CD4-positive, alpha-beta memory T cell (primary cell): Measurements from ENCODE around the gene PLXNA4. TPM values are rescaled to one million over a fixed set of nuclear protein-coding genes. Genes with fewer than 3 reads are reported as not detected.
"Not testable (repeated sequence)": the region's sequence is repeated elsewhere in the genome, so short reads cannot be mapped to it uniquely, and the experiment has no call there.

ENCODE experiments used
- CTCF ChIA-PET: fragments of 350-600 bp; sonication (Branson Sonifier 250); formaldehyde crosslinking; loops from one replicate; lab custom pipeline; 2021; ENCODE audit warnings: inconsistent platforms; ENCODE audit not compliant: partially characterized antibody; lab: Charles Lee
- POLR2A ChIA-PET: fragments of 350-600 bp; sonication (Branson Sonifier 250); formaldehyde crosslinking; loops from one replicate; lab custom pipeline; 2021; ENCODE audit not compliant: partially characterized antibody; lab: Charles Lee
- DNase-seq, 5 donors: peaks; one replicate each; pipeline versions ENCODE4 v3.0.0 to v3.0.0-alpha.2; 2020 to 2022; ENCODE audit warnings: mixed read lengths in 1 of 5
- H3K27ac ChIP-seq: one replicate; pipeline ENCODE4 v1.7.0; 2013; ENCODE audit warnings: low read depth, low read length
- H3K27me3 ChIP-seq: 2 replicates; pipeline ENCODE4 v1.7.0; 2013; ENCODE audit warnings: mild to moderate bottlenecking, low read length, moderate library complexity; ENCODE audit not compliant: insufficient read depth
- H3K36me3 ChIP-seq: 2 replicates; pipeline ENCODE4 v1.7.0; 2013; ENCODE audit warnings: mild to moderate bottlenecking, low read length, moderate library complexity; ENCODE audit not compliant: insufficient read depth
- H3K4me1 ChIP-seq: 2 replicates; pipeline ENCODE4 v1.7.0; 2013; ENCODE audit warnings: mild to moderate bottlenecking, low read length, moderate library complexity; ENCODE audit not compliant: insufficient read depth
- H3K4me3 ChIP-seq, 2 donors: one replicate each; pipeline ENCODE4 v1.7.0; 2013; ENCODE audit warnings: low read length in 2 of 2, mild to moderate bottlenecking in 1 of 2
- H3K9me3 ChIP-seq, 2 donors: one replicate each; pipeline ENCODE4 v1.7.0; 2013; ENCODE audit warnings: low read length in 2 of 2, control low read depth in 1 of 2; ENCODE audit not compliant: control insufficient read depth in 1 of 2
- H3K27ac Mint-ChIP-seq, 7 donors: one replicate each; pipeline ENCODE4 v1.8.0; 2020 to 2021; ENCODE audit warnings: mixed read lengths in 7 of 7, mild to moderate bottlenecking in 6 of 7, inconsistent platforms in 3 of 7, moderate library complexity in 3 of 7
- H3K27me3 Mint-ChIP-seq, 2 donors: one replicate each; pipeline ENCODE4 v1.8.0; 2020 to 2021; ENCODE audit warnings: mixed read lengths in 2 of 2
- H3K36me3 Mint-ChIP-seq, 2 donors: one replicate each; pipeline ENCODE4 v1.8.0; 2020 to 2021; ENCODE audit warnings: mixed read lengths in 2 of 2, inconsistent platforms in 1 of 2, mild to moderate bottlenecking in 1 of 2
- H3K4me1 Mint-ChIP-seq, 4 donors: one replicate each; pipeline ENCODE4 v1.8.0; 2020 to 2021; ENCODE audit warnings: mixed read lengths in 4 of 4, mild to moderate bottlenecking in 1 of 4
- H3K4me3 Mint-ChIP-seq, 8 donors: one replicate each; pipeline ENCODE4 v1.8.0; 2020 to 2021; ENCODE audit warnings: mixed read lengths in 8 of 8, mild to moderate bottlenecking in 7 of 8, moderate library complexity in 6 of 8, inconsistent platforms in 3 of 8
- H3K9me3 Mint-ChIP-seq, 8 donors: one replicate each; pipeline ENCODE4 v1.8.0; 2020 to 2021; ENCODE audit warnings: mixed read lengths in 8 of 8, mild to moderate bottlenecking in 5 of 8, inconsistent platforms in 3 of 8, moderate library complexity in 1 of 8
- intact Hi-C: fragments of 100-400 bp; cut with micrococcal nuclease; formaldehyde crosslinking; loops from one replicate; pipeline ENCODE4 v1.15.1; 2023
- polyA plus RNA-seq, 2 donors: library from polyadenylated mRNA; unstranded; fragments of 300-500 nt; fragmentation: Illumina TruSeq; gene quantifications; one replicate each; pipeline ENCODE4 v1.2.3, GENCODE V29; 2021
- total RNA-seq, 2 experiments: library from RNA; stranded (reverse); gene quantifications; one replicate each; pipeline ENCODE4 v1.2.3, GENCODE V29; 2021

The PLXNA4 gene
- total and polyA plus RNA-seq, 4 experiments from 2014 or later: 0.06 to 0.94 (median 0.58) TPM

DNA sequence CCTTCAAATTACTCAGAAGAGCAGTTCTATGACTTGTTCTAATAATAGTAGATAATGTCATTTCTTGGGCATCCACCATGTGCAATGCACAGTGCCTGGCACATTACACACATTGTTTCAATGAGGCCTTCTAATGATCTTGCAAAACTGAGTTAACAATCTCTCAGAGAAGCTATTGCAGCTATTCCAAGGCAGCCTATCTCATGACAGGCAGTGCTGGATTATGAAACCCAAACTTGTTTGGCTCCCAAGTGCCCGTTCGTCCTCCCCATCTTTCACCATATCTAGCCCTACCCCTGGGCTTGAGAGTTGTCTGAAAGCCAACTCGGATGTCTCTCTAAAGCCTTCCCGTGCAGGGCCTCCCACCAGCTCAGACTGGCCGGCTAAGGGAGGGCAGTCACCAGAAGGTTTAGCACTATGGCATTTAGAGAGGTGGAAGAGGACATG, 405.1 kb downstream of the PLXNA4 start:
- Histone ChIP-seq H3K36me3 (no peaks in the 10 kb centered on the region), H3K27me3 (no peaks in the 10 kb centered on the region), H3K4me1 (no peaks in the 10 kb centered on the region), H3K27ac (no peak overlapping the region), H3K4me3 (no peak overlapping the region), H3K9me3 (no peaks in the 10 kb centered on the region)
- ChIA-PET POLR2A (no interaction called here), CTCF (no interaction called here)
- no peak for DNase-seq
- peaks cover 0 to 4% of the 10 kb centered on the region in 2 donors for H3K27me3 Mint-ChIP-seq
- H3K36me3 Mint-ChIP-seq: no peaks in the 10 kb centered on the region
- no peaks in the 10 kb centered on the region for H3K9me3 Mint-ChIP-seq
- H3K27ac Mint-ChIP-seq: no peak overlapping the region
- intact Hi-C loops: no loop called here
- no peak overlapping the region for H3K4me3 Mint-ChIP-seq
- no peaks in the 10 kb centered on the region for H3K4me1 Mint-ChIP-seq

DNA sequence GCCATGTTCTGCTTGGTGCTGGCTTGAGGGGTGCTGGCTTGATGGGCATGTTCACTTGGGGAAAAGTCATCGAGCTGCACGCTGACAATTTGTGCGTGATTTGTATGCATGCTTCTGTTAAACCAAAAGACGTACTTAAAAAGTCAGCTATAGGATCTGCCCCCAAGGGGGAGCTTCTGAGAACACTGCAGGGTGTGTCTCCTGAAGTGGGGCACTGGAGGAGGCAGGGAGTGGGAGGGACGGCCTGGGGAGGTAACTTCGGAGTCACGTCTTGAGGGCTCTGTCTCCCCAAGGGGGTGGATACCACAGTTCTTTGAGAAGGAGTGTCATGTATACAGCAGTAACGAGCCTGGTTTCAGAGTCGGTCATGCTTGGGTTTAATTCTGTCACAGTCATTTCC, 406.5 kb downstream of the PLXNA4 start:
- H3K4me1 Mint-ChIP-seq: no peaks in the 10 kb centered on the region
- no peaks in the 10 kb centered on the region for H3K36me3 Mint-ChIP-seq
- Histone ChIP-seq H3K4me1 (no peaks in the 10 kb centered on the region), H3K9me3 (no peaks in the 10 kb centered on the region), H3K27me3 (no peaks in the 10 kb centered on the region), H3K4me3 (no peak overlapping the region), H3K27ac (no peak overlapping the region), H3K36me3 (no peaks in the 10 kb centered on the region)
- H3K4me3 Mint-ChIP-seq: no peak overlapping the region
- H3K27me3 Mint-ChIP-seq: peaks cover 0 to 2% of the 10 kb centered on the region in 2 donors
- CTCF ChIA-PET: no interaction called here
- H3K9me3 Mint-ChIP-seq: no peaks in the 10 kb centered on the region
- no peak for DNase-seq
- H3K27ac Mint-ChIP-seq: no peak overlapping the region
- POLR2A ChIA-PET: no interaction called here
- intact Hi-C loops: no loop called here

DNA sequence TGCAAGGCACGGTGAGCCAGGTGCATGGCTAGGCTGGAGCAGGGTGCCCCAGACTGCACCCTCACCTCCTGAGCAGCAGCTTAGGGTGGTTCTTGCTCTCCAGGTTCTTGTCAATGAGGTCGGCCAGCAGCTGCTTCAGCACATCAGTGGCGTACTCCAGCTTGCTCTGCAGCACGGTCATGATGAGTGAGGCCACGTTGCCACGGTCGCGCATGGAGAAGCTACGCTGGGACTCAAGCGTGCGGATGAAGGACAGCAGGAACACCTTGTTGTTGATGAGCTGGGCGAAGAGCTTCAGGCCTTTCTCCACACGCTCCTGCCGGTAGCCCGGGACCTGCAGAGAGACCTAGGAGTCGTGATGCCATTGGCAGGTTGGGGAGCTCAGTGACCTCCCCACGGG, 408.0 kb downstream of the PLXNA4 start:
- Histone ChIP-seq H3K4me1 (no peaks in the 10 kb centered on the region), H3K36me3 (no peaks in the 10 kb centered on the region), H3K9me3 (no peaks in the 10 kb centered on the region), H3K27me3 (no peaks in the 10 kb centered on the region), H3K4me3 (no peak overlapping the region), H3K27ac (no peak overlapping the region)
- H3K9me3 Mint-ChIP-seq: peaks cover 0 to 5% (median 0%) of the 10 kb centered on the region in 8 donors
- ChIA-PET POLR2A (no interaction called here), CTCF (no interaction called here)
- intact Hi-C loops: no loop called here
- H3K36me3 Mint-ChIP-seq: no peaks in the 10 kb centered on the region
- H3K27me3 Mint-ChIP-seq: peaks cover 0 to 2% of the 10 kb centered on the region in 2 donors
- H3K4me1 Mint-ChIP-seq: no peaks in the 10 kb centered on the region
- DNase-seq: no peak
- no peak overlapping the region for H3K4me3 Mint-ChIP-seq
- H3K27ac Mint-ChIP-seq: no peak overlapping the region

GRCh38 chr7:132165695-132166094, 410.6 kb downstream of the PLXNA4 start:
- H3K27me3 Mint-ChIP-seq, H3K9me3 Mint-ChIP-seq, intact Hi-C loops, H3K27me3 ChIP-seq, H3K4me3 ChIP-seq, H3K9me3 ChIP-seq, H3K4me1 ChIP-seq, H3K4me3 Mint-ChIP-seq, H3K27ac ChIP-seq, H3K36me3 ChIP-seq, DNase-seq, POLR2A ChIA-PET, CTCF ChIA-PET, H3K4me1 Mint-ChIP-seq, H3K27ac Mint-ChIP-seq, H3K36me3 Mint-ChIP-seq: not testable (repeated sequence)

- no peaks in the 10 kb centered on the region for H3K36me3 ChIP-seq
- POLR2A ChIA-PET: no interaction called here
- no peaks in the 10 kb centered on the region for H3K4me1 ChIP-seq
- H3K4me3 Mint-ChIP-seq: no peak overlapping the region
- no peaks in the 10 kb centered on the region for H3K9me3 ChIP-seq
- H3K36me3 Mint-ChIP-seq: no peaks in the 10 kb centered on the region
- H3K27ac Mint-ChIP-seq: no peak overlapping the region
- H3K27me3 ChIP-seq: no peaks in the 10 kb centered on the region
- H3K27me3 Mint-ChIP-seq: no peaks in the 10 kb centered on the region
- H3K4me1 Mint-ChIP-seq: no peaks in the 10 kb centered on the region
- intact Hi-C loops: no loop called here
- CTCF ChIA-PET: no interaction called here
- H3K27ac ChIP-seq: no peak overlapping the region
- peaks cover 0 to 12% (median 0%) of the 10 kb centered on the region in 8 donors for H3K9me3 Mint-ChIP-seq
- DNase-seq: no peak
- no peak overlapping the region for H3K4me3 ChIP-seq
These were observed 411.6 kb downstream of the PLXNA4 start for GRCh38 chr7:132164558-132165125.

- Histone ChIP-seq H3K4me3 (no peak overlapping the region), H3K27me3 (no peaks in the 10 kb centered on the region), H3K4me1 (no peaks in the 10 kb centered on the region), H3K36me3 (no peaks in the 10 kb centered on the region), H3K27ac (no peak overlapping the region), H3K9me3 (no peaks in the 10 kb centered on the region)
- ChIA-PET CTCF (no interaction called here), POLR2A (no interaction called here)
- Mint-ChIP-seq H3K27me3 (no peaks in the 10 kb centered on the region), H3K4me1 (no peaks in the 10 kb centered on the region), H3K4me3 (no peak overlapping the region), H3K27ac (no peak overlapping the region), H3K9me3 (peaks cover 0 to 14% (median 0%) of the 10 kb centered on the region in 8 donors), H3K36me3 (no peaks in the 10 kb centered on the region)
- no peak for DNase-seq
- intact Hi-C loops: no loop called here
These were observed 413.6 kb downstream of the PLXNA4 start for GRCh38 chr7:132162556-132163144.

- POLR2A ChIA-PET: no interaction called here
- DNase-seq: no peak
- no peak overlapping the region for H3K4me3 Mint-ChIP-seq
These were observed 414.3 kb downstream of the PLXNA4 start for GRCh38 chr7:132161976-132162375.

More at GRCh38 chr7:132161976-132162375, 414.3 kb downstream of the PLXNA4 start:
- no peaks in the 10 kb centered on the region for H3K9me3 ChIP-seq
- H3K4me3 ChIP-seq: no peak overlapping the region
- H3K27me3 ChIP-seq: no peaks in the 10 kb centered on the region
- Mint-ChIP-seq H3K27ac (no peak overlapping the region), H3K36me3 (no peaks in the 10 kb centered on the region), H3K9me3 (peaks cover 0 to 14% (median 0%) of the 10 kb centered on the region in 8 donors), H3K27me3 (no peaks in the 10 kb centered on the region), H3K4me1 (no peaks in the 10 kb centered on the region)
- no peaks in the 10 kb centered on the region for H3K36me3 ChIP-seq
- no peaks in the 10 kb centered on the region for H3K4me1 ChIP-seq
- CTCF ChIA-PET: no interaction called here
- intact Hi-C loops: no loop called here
- H3K27ac ChIP-seq: no peak overlapping the region
